ENCODE results near the gene SCN8A. TPM values are rescaled to one million over a fixed set of nuclear protein-coding genes. Genes with fewer than 3 reads are reported as not detected.
A peak's percentile ranks its signal among the peaks of the same experiment; 100 is the strongest.

The SCN8A gene
- total RNA-seq, 1 donor, result 33.7 TPM

DNA sequence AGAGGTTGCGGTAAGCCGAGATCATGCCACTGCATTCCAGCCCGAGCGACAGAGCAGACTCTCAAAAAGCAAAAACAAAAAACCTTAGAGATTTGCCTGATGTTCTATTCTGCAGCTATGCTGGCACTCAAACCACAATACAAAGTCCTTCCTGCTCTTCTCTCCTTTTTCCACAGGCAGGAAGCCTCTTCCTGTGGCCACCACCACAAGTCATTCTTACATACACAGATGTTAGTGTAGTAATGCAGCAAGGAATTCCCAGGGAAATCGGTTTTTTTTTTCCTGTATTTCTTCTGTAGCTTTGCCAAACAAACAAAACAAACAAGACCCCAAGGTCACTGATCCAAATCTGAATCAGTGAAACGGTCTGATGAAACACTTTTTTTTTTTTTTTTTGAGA is 153.2 kb downstream of the SCN8A start:
- TF ChIP-seq, protein P1, sequence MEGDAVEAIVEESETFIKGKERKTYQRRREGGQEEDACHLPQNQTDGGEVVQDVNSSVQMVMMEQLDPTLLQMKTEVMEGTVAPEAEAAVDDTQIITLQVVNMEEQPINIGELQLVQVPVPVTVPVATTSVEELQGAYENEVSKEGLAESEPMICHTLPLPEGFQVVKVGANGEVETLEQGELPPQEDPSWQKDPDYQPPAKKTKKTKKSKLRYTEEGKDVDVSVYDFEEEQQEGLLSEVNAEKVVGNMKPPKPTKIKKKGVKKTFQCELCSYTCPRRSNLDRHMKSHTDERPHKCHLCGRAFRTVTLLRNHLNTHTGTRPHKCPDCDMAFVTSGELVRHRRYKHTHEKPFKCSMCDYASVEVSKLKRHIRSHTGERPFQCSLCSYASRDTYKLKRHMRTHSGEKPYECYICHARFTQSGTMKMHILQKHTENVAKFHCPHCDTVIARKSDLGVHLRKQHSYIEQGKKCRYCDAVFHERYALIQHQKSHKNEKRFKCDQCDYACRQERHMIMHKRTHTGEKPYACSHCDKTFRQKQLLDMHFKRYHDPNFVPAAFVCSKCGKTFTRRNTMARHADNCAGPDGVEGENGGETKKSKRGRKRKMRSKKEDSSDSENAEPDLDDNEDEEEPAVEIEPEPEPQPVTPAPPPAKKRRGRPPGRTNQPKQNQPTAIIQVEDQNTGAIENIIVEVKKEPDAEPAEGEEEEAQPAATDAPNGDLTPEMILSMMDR (IDR thresholded peaks at IDR 0.05; ENCODE audit: insufficient read depth, low read depth, low read length), result no peak
- peak; percentile 13 for DNase-seq (ENCODE audit: low read depth)
- no peak overlapping the region for H3K4me3 ChIP-seq (ENCODE audit: low read depth, low read length)

DNA sequence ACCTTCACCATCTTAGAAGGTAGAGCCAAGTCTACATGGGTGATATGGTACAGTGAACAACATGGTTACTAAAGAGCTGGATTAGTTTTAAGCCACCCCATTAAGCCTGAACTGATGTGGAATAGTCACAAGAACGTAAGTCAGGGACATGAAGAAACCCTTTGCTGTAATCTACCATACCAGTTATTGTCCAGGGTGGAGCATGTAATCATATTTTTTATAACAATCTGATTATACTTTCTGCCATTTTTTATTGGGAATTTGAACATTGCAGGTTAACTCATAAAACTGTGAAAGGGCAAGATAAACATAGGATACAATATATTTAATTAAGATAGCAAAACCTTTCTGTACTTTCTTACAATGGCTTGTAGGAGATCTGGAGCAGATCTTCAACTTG is 153.9 kb downstream of the SCN8A start:
- H3K4me3 ChIP-seq (ENCODE audit: low read depth, low read length), result no peak overlapping the region
- no peak for DNase-seq (ENCODE audit: low read depth)
- TF ChIP-seq, protein P1 (IDR thresholded peaks at IDR 0.05; ENCODE audit: insufficient read depth, low read depth, low read length), result no peak

DNA sequence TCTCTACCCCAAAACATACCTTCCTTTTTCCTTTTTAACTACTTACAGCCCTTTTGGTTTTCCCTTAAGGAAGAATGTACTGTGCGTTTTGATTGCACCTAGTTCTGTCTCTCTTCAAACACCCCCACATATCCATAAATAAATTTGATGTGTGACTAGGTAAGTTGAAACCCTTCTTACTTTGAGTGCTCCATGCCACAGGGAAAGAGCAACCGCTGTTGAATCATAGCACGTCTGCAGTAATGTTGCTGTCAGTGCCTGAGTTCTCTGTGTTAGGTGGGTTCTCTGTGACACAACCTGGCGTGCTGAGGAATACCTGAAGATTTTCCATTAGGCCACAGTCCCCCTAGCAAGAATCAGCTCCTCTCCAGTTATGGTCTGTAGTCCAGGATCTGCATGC is 155.4 kb downstream of the SCN8A start:
- no peak for DNase-seq (ENCODE audit: low read depth)
- TF ChIP-seq, protein P1 (IDR thresholded peaks at IDR 0.05; ENCODE audit: insufficient read depth, low read depth, low read length), result no peak
- no peak overlapping the region for H3K4me3 ChIP-seq (ENCODE audit: low read depth, low read length)

DNA sequence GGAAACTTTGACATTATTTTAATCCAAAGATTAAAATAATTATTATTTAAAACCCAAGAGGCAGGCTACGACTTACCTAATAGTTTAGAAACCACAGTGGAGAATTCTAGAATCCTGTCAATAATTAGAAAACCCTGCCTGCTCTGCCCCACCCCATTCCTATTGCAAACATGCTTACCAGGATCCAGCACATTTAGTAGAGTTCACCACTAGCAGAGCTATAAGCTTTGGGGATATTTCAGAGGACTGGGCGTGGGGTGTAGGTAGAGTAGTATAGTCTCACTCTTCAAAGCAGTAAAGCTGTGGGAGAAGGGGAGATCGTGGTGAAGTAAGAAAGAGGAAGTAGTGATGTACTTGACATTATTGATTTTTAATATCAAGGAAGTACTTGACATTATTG is 157.2 kb downstream of the SCN8A start:
- H3K4me3 ChIP-seq (ENCODE audit: low read depth, low read length), result no peak overlapping the region
- no peak for DNase-seq (ENCODE audit: low read depth)
- TF ChIP-seq, protein P1 (IDR thresholded peaks at IDR 0.05; ENCODE audit: insufficient read depth, low read depth, low read length), result no peak

DNA sequence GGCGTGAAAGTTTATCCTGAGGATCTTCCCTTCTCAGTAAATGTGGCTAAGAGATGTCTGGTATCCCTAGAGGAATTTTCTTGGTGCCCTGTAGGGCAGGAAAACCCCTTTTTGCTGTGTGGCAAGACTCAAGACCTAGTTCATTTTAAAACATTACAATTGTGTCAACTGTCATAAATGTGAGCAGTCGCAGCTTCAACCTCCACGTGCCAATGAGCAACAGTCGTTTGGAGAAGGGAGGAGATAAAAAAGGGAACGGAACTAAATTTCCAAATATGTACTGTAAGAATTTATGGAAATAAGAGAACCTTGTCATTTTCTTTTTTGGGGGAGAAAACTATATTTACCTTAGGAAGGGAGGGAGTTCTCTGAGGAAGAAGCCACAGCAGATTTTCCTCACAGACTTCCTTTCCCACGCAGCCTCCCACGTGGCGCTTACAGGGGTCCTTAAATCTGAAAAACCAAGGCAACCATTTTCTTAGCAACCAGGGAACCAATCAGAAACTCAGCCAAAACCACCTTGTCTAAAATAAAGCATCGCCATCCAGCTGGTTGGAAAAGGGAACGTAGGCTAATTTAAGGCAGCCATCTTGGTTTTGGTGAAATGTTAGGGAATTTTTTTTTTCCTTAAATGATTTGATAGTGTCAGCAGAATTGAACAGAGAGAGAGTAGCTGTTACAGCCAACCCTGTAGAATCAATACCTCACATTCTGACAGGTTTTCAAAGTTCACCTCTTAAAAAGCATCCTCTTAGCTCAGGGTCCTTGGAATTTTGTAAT is 158.4 kb downstream of the SCN8A start:
- no peak for DNase-seq (ENCODE audit: low read depth)
- H3K4me3 ChIP-seq (ENCODE audit: low read depth, low read length), result no peak overlapping the region
- TF ChIP-seq, protein P1 (IDR thresholded peaks at IDR 0.05; ENCODE audit: insufficient read depth, low read depth, low read length), result no peak

DNA sequence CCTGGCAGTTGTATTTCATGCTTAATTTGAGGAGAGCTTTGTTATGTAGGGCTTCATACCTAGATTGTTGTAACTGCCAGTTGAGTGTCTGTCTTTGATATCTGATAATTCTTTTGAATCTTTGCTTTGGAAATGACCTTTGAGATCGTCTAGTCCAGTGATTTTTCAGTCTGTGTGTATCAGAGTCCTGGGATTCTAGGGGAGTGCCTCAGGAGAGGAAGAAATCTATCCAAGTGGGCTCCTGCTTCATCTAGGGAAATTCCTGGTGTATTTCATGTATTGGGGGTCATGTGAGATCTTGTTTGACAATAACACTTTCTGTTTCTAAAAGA is 158.9 kb downstream of the SCN8A start:
- no peak for DNase-seq (ENCODE audit: low read depth)
- TF ChIP-seq, protein P1 (IDR thresholded peaks at IDR 0.05; ENCODE audit: insufficient read depth, low read depth, low read length), result no peak

DNA sequence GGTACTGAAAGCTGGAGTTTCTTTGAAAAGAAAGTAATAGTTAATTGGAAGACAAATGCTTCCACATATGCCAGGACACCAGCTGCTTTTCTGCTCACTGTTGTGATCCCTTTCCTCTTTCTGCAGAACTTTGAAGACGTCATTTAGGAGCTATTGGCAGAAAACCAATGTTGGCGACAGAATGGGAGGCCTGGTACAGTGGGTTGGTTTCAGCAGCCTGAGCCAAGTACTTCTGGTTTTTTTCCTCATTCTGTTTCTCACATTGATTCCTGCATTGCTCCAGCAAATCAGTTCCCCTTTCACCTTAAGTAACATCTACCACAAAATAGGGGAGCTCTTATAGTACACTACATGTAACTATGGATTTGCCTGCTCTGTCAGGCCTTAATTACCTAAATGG is 160.6 kb downstream of the SCN8A start:
- no peak overlapping the region for H3K4me3 ChIP-seq (ENCODE audit: low read depth, low read length)
- DNase-seq (ENCODE audit: low read depth), result no peak
- TF ChIP-seq, protein P1 (IDR thresholded peaks at IDR 0.05; ENCODE audit: insufficient read depth, low read depth, low read length), result no peak

More for the DNA sequence above, 158.9 kb downstream of the SCN8A start:
- H3K4me3 ChIP-seq (ENCODE audit: low read depth, low read length), result no peak overlapping the region

Measured in fibroblast of villous mesenchyme (primary cell).